HTR-8/SVneo (cell line): ENCODE data around the gene SLC25A26.

Source experiments
- DNase-seq: peaks from one replicate; pipeline ENCODE4 v3.0.0; 2011; ENCODE audit warnings: low spot score, mixed read lengths; ENCODE audit not compliant: insufficient read length
- FAIRE-seq: peaks from 2 replicates; lab custom pipeline; 2011; peaks lifted over from hg19 to GRCh38; lab: Jason Lieb, UNC

Gene SLC25A26

GRCh38 chr3:66403323-66403990, 182.7 kb downstream of the SLC25A26 start:
- no peak for FAIRE-seq
- no peak for DNase-seq

DNA sequence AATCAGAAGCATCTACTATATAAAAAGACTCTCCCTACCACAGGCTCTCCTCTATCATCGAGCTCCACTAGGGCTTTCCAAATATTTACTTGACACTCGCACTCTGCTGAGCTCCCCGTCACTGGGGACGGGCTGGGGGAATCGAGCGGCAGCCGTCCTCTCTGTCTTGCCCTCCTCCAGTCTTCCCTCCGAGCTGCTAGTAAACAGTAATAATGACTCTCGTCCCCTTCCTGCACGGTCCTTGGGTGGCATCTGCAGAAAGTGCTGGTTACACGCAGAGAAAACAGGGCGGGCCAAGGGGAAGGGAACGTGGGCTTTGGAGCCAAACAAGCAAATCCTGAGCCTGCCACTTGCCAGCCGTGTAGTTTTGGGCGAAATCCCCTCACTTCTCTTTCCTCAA, 183.4 kb downstream of the SLC25A26 start:
- no peak for FAIRE-seq

GRCh38 chr3:66404903-66405700, 184.3 kb downstream of the SLC25A26 start:
- FAIRE-seq = no peak
- no peak for DNase-seq

More for the DNA sequence above, 183.4 kb downstream of the SLC25A26 start:
- no peak for DNase-seq

- peak; percentile 34 for DNase-seq
These were observed 184.9 kb downstream of the SLC25A26 start for GRCh38 chr3:66405701-66406091.

DNA sequence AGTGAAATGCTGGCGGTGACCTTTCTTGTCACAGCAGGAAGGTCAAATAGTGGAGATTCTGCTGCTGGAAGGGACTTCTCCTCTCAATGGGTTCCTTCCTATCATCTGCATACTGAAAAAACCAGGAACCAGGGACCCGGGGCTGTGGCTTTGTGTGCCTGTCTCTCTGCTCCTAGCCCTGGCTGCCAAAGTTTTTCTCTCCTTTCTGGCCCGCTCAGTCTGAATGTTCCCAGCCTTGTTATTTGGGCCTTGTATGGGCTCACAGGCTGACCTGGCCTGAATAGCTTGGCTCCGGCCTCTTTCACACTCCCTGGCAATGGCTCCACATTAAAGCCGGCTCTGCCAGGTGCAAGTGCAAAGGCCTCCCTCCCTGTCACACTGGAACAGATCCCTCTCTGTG, 185.4 kb downstream of the SLC25A26 start:
- FAIRE-seq (no peak), DNase-seq (no peak)

More at GRCh38 chr3:66405701-66406091, 184.9 kb downstream of the SLC25A26 start:
- FAIRE-seq = no peak

GRCh38 chr3:66406831-66407610, 186.2 kb downstream of the SLC25A26 start:
- FAIRE-seq (no peak), DNase-seq (no peak)

DNA sequence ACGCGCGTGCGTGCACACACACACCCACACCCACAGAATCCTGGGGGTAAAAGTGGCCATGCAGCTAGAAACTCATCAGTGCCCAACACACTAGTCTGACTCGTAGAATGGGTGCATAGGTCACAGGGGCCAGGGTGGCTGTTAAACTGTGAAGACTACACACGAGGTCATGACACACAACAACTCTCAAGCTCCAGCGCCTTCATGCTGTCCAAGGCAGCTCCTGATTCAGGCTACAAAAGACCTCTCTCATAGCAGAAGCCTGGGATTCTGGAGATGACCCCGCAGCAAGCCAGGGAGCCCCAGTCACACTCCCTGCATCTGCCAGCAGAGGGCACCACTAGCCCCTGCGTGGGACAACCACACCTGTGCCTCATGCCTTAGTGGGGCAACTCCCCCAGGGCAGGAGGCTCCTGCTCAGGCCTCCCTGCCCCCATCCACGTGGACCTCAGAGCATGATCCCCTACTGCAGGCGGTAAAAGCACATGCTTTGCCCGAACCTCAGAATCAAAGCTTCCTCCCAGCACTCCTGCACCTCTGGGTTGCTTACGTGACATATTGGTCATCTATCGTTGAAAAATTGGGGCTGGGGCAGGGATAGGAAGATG, 186.9 kb downstream of the SLC25A26 start:
- peak; percentile 84 for DNase-seq
- no peak for FAIRE-seq

GRCh38 chr3:66409771-66410754, 189.3 kb downstream of the SLC25A26 start:
- DNase-seq = no peak
- FAIRE-seq = peak; percentile 75

- FAIRE-seq (no peak), DNase-seq (no peak)
These were observed 190.2 kb downstream of the SLC25A26 start for GRCh38 chr3:66410976-66411375.

DNA sequence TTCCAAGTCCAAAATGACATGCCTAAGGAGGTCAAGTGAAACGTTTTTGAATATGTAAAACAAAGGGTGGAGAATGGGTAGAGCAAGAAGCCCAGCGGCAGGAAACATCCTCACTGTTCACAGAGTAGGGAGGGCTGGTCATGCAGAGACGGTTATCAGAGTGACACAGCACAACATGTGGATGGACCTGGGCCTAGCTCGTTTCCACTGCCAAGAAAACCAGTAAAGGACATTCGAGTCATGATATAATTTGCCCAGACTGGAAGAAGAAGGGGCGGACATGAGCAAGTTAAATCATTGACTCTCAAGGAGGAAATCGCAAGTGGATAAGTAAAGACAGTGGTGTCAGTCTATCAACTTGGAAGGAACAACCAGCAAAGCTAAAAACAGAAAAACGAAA, 190.7 kb downstream of the SLC25A26 start:
- no peak for FAIRE-seq

GRCh38 chr3:66411961-66412887, 191.4 kb downstream of the SLC25A26 start:
- peak; percentile 94 for FAIRE-seq
- no peak for DNase-seq

More for the DNA sequence above, 190.7 kb downstream of the SLC25A26 start:
- DNase-seq = no peak

DNA sequence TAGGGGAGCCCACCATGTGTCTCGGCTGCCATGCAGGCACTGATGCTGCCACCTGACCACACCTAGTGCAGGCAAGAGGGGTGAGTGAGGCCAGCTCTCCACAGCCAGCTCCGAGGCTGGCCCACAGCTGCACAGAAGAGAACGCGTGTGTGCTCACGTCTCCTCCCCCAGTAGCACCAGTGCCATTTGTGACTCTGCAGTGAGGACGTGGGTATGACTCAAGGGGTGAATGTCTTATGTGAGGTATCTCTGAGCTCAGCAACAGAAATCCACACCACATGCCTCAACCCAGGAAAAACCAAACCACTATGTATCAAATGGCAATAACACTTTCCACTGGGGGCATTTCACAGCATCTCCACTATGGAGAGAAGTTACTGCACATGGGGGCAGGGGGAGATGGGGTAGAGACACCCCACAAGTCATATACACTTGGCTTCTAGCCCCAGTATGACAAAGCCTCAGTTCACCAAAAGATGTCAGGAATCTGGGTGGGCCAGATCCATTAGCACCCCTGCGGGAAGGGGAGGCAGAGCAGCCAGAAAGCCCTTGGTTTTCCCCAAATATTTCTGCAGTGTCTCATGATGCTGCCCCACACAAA, 192.4 kb downstream of the SLC25A26 start:
- peak; percentile 36 for DNase-seq
- FAIRE-seq = peak; percentile 51

GRCh38 chr3:66414846-66415245, 194.0 kb downstream of the SLC25A26 start:
- DNase-seq = no peak
- FAIRE-seq = no peak

- no peak for FAIRE-seq
- DNase-seq = no peak
These were observed 195.1 kb downstream of the SLC25A26 start for GRCh38 chr3:66415867-66416428.

- FAIRE-seq = no peak
- DNase-seq = no peak
These were observed 195.9 kb downstream of the SLC25A26 start for GRCh38 chr3:66416556-66417304.

DNA sequence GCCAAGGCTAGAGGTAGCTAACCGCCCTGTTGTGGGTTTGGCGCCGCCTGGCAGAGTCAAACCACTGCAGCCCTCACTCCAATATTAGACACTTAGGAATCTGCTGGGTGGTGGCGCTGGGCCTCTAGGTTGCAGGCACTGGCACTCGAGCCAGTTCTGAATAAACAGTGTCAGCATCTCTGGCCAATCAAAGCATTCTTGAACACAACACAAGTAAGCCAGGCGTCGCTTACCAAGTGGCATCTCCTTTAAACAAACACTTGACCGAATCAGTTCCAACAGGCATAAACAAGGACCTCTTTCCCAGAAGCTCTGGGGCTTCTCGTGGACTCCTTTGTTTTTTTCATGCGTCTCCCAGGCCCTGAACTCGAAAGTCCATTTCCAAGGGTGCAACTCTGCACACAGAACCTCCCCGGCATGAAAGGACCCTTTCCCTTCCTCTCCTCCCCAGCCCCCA, 197.7 kb downstream of the SLC25A26 start:
- FAIRE-seq = no peak
- DNase-seq = no peak

GRCh38 chr3:66419036-66419435, 198.2 kb downstream of the SLC25A26 start:
- FAIRE-seq = no peak
- no peak for DNase-seq
